Mucosa of stomach (tissue), 1 donor: ENCODE data around the gene TMEM130.

Experiments
- H3K27me3 ChIP-seq: one replicate; pipeline ENCODE4 v1.7.0; 2013; ENCODE audit warnings: mild to moderate bottlenecking, low read length; ENCODE audit not compliant: control insufficient read depth, insufficient read depth
- H3K36me3 ChIP-seq: one replicate; pipeline ENCODE4 v1.7.0; 2013; ENCODE audit warnings: low read length; ENCODE audit not compliant: control insufficient read depth, insufficient read depth
- H3K4me1 ChIP-seq: one replicate; pipeline ENCODE4 v1.7.0; 2013; ENCODE audit warnings: mild to moderate bottlenecking, low read length; ENCODE audit not compliant: control insufficient read depth, insufficient read depth
- H3K4me3 ChIP-seq: one replicate; pipeline ENCODE4 v1.7.0; 2013; ENCODE audit warnings: low read length
- H3K9ac ChIP-seq: one replicate; pipeline ENCODE4 v1.7.0; 2013; ENCODE audit warnings: mild to moderate bottlenecking, low read length, moderate library complexity
- H3K9me3 ChIP-seq: one replicate; pipeline ENCODE4 v1.7.0; 2013; ENCODE audit warnings: mild to moderate bottlenecking, low read length, moderate library complexity; ENCODE audit not compliant: control insufficient read depth
- donor health status: Pancreatic carcinoma.

TMEM130 gene

GRCh38 chr7:98816241-98816640 lies 53.6 kb downstream of the TMEM130 start:
- Histone ChIP-seq H3K9ac (no peak overlapping the region), H3K9me3 (no peaks in the 10 kb centered on the region), H3K4me3 (no peak overlapping the region), H3K27me3 (no peaks in the 10 kb centered on the region), H3K36me3 (no peaks in the 10 kb centered on the region), H3K4me1 (no peaks in the 10 kb centered on the region)

DNA sequence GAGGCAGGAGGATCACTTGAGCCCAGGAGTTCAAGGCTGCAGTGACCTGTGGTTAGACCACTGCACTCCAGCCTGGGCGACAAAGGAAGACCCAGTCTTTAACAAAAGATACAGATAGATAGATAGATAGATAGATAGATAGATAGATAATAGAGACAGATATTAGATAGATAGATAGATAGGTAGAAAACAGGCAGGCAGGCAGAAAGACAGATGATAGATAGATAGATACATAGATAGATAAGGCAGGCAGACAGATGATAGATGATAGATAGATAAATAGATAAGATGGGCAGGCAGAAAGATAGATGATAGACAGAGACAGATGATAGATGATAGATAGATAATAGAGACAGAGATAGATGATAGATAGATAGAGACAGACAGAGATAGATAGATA lies 54.5 kb downstream of the TMEM130 start:
- H3K27me3 ChIP-seq: no peaks in the 10 kb centered on the region
- no peaks in the 10 kb centered on the region for H3K9me3 ChIP-seq
- H3K4me1 ChIP-seq: no peaks in the 10 kb centered on the region
- H3K36me3 ChIP-seq: no peaks in the 10 kb centered on the region
- no peak overlapping the region for H3K4me3 ChIP-seq
- no peak overlapping the region for H3K9ac ChIP-seq

DNA sequence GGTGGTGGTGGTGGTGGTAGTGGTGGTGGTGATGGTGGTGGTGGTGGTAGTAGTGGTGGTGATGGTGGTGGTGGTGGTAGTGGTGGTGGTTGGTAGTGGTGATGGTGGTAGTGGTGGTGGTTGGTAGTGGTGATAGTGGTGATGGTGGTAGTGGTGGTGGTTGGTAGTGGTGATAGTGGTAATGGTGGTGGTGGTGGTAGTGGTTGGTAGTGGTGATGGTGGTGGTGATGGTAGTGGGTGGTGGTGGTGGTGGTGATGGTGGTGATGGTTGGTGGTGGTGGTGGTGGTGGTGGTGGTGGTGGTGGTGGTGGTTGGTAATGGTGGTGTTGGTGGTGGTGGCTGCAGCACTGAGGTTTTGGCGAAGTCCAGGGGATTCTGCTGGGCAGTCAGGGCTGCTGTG lies 58.5 kb downstream of the TMEM130 start:
- Histone ChIP-seq H3K4me3 (no peak overlapping the region), H3K4me1 (no peaks in the 10 kb centered on the region), H3K9me3 (no peaks in the 10 kb centered on the region), H3K36me3 (no peaks in the 10 kb centered on the region), H3K9ac (no peak overlapping the region), H3K27me3 (no peaks in the 10 kb centered on the region)

GRCh38 chr7:98810153-98810802 lies 59.5 kb downstream of the TMEM130 start:
- Histone ChIP-seq H3K27me3 (peaks cover 3% of the 10 kb centered on the region), H3K4me1 (no peaks in the 10 kb centered on the region), H3K9ac (no peak overlapping the region), H3K9me3 (no peaks in the 10 kb centered on the region), H3K36me3 (no peaks in the 10 kb centered on the region), H3K4me3 (no peak overlapping the region)

DNA sequence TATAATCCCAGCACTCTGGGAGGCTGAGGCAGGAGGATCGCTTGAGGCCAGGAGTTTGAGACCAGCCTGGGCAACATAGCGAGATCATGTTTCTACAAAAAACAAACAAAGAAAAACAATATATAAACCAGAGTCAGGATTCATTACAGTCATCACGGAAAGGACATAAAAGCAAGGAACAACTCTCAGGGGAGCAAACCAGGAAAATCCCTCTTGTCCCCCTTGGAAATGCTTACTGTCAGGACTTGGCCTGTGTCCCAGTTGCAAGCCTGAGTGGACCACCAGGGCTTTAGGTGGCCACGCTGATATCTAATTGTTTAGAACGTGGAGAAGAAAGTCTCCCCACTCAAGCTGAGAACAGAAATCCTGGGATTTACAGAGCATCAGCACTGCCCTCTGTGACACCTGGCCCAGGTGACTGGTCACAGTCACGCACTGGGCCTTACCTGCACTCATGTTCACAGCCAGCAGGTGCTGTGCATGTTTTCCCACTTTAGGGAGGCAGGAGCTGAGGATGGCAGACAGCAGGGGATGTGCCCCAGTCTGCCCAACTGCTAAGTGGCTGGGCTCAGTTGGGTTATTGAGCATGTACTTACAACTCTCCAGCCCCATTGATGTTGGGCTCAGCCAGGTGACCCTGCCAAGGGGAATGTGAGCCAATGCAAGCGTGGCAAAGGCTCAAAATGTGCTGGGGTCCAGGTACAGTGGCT lies 60.9 kb downstream of the TMEM130 start:
- Histone ChIP-seq H3K36me3 (no peaks in the 10 kb centered on the region), H3K27me3 (peaks cover 3% of the 10 kb centered on the region), H3K4me3 (no peak overlapping the region), H3K9me3 (no peaks in the 10 kb centered on the region), H3K4me1 (no peaks in the 10 kb centered on the region), H3K9ac (no peak overlapping the region)

- Histone ChIP-seq H3K36me3 (no peaks in the 10 kb centered on the region), H3K27me3 (peaks cover 3% of the 10 kb centered on the region), H3K4me1 (no peaks in the 10 kb centered on the region), H3K9ac (no peak overlapping the region), H3K9me3 (no peaks in the 10 kb centered on the region), H3K4me3 (no peak overlapping the region)
Observed at GRCh38 chr7:98807068-98808048, 62.5 kb downstream of the TMEM130 start.

DNA sequence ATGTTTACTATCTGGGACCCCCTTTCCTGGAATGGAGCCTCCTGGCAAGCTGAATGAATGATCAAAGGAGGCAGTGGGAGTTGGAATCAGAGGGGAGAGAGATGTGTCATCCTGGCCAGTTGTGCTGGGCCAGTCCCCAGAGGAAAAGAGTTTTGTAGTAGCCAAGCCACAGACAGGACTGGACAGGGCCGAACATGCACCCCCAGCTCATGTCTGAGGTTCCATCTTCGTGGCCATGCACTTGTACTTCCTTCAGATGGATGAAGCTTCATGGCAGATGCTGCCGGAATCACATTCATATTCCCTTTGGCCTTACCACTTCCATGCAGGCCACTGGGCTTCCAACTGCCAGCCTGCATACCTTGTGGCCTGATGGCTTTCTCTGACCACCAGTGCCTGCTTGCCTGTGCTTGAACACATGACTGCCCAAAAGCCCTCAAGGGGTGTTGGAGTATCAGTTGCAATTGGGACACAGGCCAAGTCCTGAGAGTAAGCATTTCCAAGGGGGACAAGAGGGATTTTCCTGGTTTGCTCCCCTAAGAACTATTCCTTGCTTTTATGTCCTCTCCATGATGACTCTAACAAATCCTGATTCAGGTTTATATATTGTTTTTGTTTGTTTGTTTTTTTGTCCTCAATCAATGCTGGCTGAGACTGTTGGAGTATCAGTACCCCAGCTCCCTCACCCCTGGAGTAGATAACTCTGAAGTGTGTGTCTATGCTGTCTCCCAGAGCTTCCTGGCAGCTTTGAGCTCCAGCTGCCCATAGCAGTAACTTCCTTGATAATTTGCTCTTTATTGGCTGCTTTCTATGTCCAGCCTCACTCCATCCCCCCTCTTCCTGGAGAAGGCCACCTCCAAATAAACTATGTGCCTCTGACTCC lies 63.6 kb downstream of the TMEM130 start:
- Histone ChIP-seq H3K9ac (no peak overlapping the region), H3K27me3 (peaks cover 3% of the 10 kb centered on the region), H3K4me3 (no peak overlapping the region), H3K4me1 (no peaks in the 10 kb centered on the region), H3K9me3 (no peaks in the 10 kb centered on the region), H3K36me3 (no peaks in the 10 kb centered on the region)

DNA sequence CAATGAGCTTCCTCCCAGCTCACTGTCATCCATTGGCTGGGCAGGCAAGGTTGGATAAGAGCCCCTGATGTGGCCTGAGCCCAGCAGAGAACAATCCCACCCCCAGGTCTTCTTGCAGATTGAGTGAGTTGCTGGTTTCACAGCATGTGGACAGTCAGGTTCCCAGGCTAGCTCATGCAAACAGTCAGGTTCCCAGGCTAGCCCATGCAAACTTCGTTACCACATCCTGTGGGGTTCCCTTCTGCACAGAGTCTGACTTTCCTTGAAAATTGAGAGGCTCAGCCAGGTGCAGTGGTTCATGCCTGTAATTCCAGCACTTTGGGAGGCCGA lies 67.1 kb downstream of the TMEM130 start:
- Histone ChIP-seq H3K9ac (no peak overlapping the region), H3K36me3 (no peaks in the 10 kb centered on the region), H3K27me3 (peaks cover 3% of the 10 kb centered on the region), H3K4me3 (no peak overlapping the region), H3K4me1 (no peaks in the 10 kb centered on the region), H3K9me3 (no peaks in the 10 kb centered on the region)

- Histone ChIP-seq H3K27me3 (peaks cover 3% of the 10 kb centered on the region), H3K9me3 (no peaks in the 10 kb centered on the region), H3K4me3 (no peak overlapping the region), H3K9ac (no peak overlapping the region), H3K36me3 (no peaks in the 10 kb centered on the region), H3K4me1 (no peaks in the 10 kb centered on the region)
Observed at GRCh38 chr7:98802088-98802780, 67.6 kb downstream of the TMEM130 start.

DNA sequence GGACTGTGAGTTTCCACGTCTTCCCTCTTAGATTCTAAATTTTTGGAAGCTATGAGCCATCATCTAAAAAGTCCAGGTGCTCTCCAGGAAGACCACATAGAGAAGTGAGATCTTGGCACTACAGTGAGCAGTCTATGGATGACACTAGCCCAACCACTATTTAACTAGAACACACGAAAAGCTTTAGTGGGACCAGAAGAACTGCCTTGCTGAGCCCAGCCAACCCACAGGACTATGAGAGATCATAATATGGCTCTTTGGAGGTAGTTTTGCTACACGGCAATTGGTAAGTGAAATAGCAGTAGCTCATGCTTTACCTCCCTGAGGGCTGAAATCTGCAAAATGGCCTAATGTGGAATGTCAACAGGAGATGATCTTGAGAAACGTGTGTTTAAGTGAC lies 68.8 kb downstream of the TMEM130 start:
- Histone ChIP-seq H3K4me1 (no peaks in the 10 kb centered on the region), H3K9me3 (no peaks in the 10 kb centered on the region), H3K36me3 (no peaks in the 10 kb centered on the region), H3K9ac (no peak overlapping the region), H3K4me3 (no peak overlapping the region), H3K27me3 (peaks cover 3% of the 10 kb centered on the region)

- Histone ChIP-seq H3K4me1 (no peaks in the 10 kb centered on the region), H3K9me3 (no peaks in the 10 kb centered on the region), H3K36me3 (no peaks in the 10 kb centered on the region), H3K4me3 (no peak overlapping the region), H3K9ac (no peak overlapping the region), H3K27me3 (no peaks in the 10 kb centered on the region)
Observed at GRCh38 chr7:98797150-98797549, 72.7 kb downstream of the TMEM130 start.
